PC-9 (cell line): ENCODE results near the gene ADAM19.

Experiments
- EZH2 ChIP-seq: fragments of 200-600 bp; sonication (generic); IDR thresholded peaks from 2 replicates; pipeline ENCODE4 v1.8.0; 2017; ENCODE audit warnings: antibody characterized with exemption, low read depth
- TF ChIP-seq, protein P1 (sequence below): fragments of 200-600 bp; sonication (generic); conservative IDR thresholded peaks from 2 replicates; pipeline ENCODE4 v1.6.1; 2017; ENCODE audit warnings: mixed run types, antibody characterized with exemption, mild to moderate bottlenecking, moderate library complexity

DNA sequence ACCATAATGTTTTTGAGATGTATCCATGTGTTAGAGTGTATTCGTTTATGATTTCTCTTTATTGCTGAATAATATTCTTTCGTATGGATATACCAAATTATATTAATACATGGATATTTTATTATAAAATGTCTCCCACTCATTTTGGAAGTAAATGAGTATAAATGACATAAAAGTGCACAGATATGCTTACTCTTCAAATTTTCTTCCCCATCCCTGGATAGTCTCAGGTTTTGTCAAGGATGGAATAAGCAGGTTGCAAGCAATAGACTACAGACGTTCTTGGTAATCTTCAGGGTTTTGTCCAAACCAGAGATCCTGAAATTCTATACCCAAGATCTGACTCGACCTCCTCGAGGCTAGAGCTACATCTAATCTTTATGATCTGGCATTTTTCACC lies 64.9 kb downstream of the ADAM19 start:
- TF ChIP-seq EZH2: no peak
- TF ChIP-seq, protein P1, sequence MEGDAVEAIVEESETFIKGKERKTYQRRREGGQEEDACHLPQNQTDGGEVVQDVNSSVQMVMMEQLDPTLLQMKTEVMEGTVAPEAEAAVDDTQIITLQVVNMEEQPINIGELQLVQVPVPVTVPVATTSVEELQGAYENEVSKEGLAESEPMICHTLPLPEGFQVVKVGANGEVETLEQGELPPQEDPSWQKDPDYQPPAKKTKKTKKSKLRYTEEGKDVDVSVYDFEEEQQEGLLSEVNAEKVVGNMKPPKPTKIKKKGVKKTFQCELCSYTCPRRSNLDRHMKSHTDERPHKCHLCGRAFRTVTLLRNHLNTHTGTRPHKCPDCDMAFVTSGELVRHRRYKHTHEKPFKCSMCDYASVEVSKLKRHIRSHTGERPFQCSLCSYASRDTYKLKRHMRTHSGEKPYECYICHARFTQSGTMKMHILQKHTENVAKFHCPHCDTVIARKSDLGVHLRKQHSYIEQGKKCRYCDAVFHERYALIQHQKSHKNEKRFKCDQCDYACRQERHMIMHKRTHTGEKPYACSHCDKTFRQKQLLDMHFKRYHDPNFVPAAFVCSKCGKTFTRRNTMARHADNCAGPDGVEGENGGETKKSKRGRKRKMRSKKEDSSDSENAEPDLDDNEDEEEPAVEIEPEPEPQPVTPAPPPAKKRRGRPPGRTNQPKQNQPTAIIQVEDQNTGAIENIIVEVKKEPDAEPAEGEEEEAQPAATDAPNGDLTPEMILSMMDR: no peak
